T-cell (primary cell): ENCODE results near the gene GANC. TPM values are rescaled to one million over a fixed set of nuclear protein-coding genes. Genes with fewer than 3 reads are reported as not detected.

ENCODE experiments used
- ATAC-seq, 4 experiments: fragments of 200-7000 bp in 3 of 4; fragments of 150-1000 bp in 1 of 4; cut with Tn5 transposase; replicated peaks in 1 of 4; 1 replicate in 3 of 4; 2 replicates in 1 of 4; pipeline ENCODE4 v1.10.0; 2021; ENCODE audit warnings: moderate library complexity in 3 of 4, mild to moderate bottlenecking in 2 of 4, moderate number of reproducible peaks in 1 of 4
- CTCF ChIA-PET, 2 donors: fragments of 300-600 bp; sonication (Branson Sonifier 250); formaldehyde crosslinking; loops; one replicate each; lab custom pipeline; 2022; ENCODE audit warnings: antibody characterized with exemption in 2 of 2; lab: Charles Lee
- POLR2A ChIA-PET, 2 donors: fragments of 300-600 bp; sonication (Branson Sonifier 250); formaldehyde crosslinking; loops; one replicate each; lab custom pipeline; 2022; ENCODE audit warnings: antibody characterized with exemption in 2 of 2; lab: Charles Lee
- DNase-seq, 35 experiments: peaks; one replicate each; pipeline versions ENCODE4 v3.0.0 to v3.0.0-alpha.2; 2013 to 2023
- H3K27ac ChIP-seq: one replicate; pipeline ENCODE4 v1.5.1; 2013; ENCODE audit warnings: low read length
- H3K27me3 ChIP-seq, 2 experiments: replicated peaks in 1 of 2; 1 replicate in 1 of 2; 2 replicates in 1 of 2; pipeline versions ENCODE4 v1.6.1 to v1.7.0; 2013; ENCODE audit warnings: low read length in 1 of 2, mixed read lengths in 1 of 2; ENCODE audit not compliant: control insufficient read depth in 2 of 2, insufficient read depth in 2 of 2; ENCODE audit errors: extremely low read depth in 1 of 2
- H3K36me3 ChIP-seq, 2 donors: 1 replicate in 1 of 2; 2 replicates in 1 of 2; pipeline versions ENCODE4 v1.6.1 to v1.7.0; 2013; ENCODE audit warnings: low read length in 1 of 2; ENCODE audit not compliant: control insufficient read depth in 2 of 2, insufficient read depth in 1 of 2; ENCODE audit errors: extremely low read depth in 1 of 2
- H3K4me1 ChIP-seq, 2 experiments: 1 replicate in 1 of 2; 2 replicates in 1 of 2; pipeline versions ENCODE4 v1.6.1 to v1.7.0; 2013; ENCODE audit warnings: low read length in 2 of 2, mixed read lengths in 1 of 2; ENCODE audit not compliant: insufficient read depth in 2 of 2, control insufficient read depth in 1 of 2; ENCODE audit errors: extremely low read depth in 1 of 2
- H3K4me3 ChIP-seq, 2 donors: 1 replicate in 1 of 2; 2 replicates in 1 of 2; pipeline versions ENCODE4 v1.5.1 to v1.7.0; 2013; ENCODE audit warnings: mild to moderate bottlenecking in 2 of 2, low read length in 1 of 2, moderate library complexity in 1 of 2; ENCODE audit not compliant: control insufficient read depth in 1 of 2; ENCODE audit errors: extremely low read depth in 1 of 2
- H3K9me3 ChIP-seq: 2 replicates; pipeline ENCODE4 v1.7.0; 2013
- H3K27ac Mint-ChIP-seq, 2 donors: one replicate each; pipeline ENCODE4 v1.8.0; 2020 to 2021; ENCODE audit warnings: mild to moderate bottlenecking in 2 of 2, mixed read lengths in 2 of 2
- H3K27me3 Mint-ChIP-seq, 2 donors: one replicate each; pipeline ENCODE4 v1.8.0; 2021 to 2022; ENCODE audit warnings: mixed read lengths in 2 of 2
- H3K36me3 Mint-ChIP-seq: one replicate; pipeline ENCODE4 v1.8.0; 2021; ENCODE audit warnings: mixed read lengths
- H3K4me1 Mint-ChIP-seq, 3 donors: one replicate each; pipeline ENCODE4 v1.8.0; 2020 to 2022; ENCODE audit warnings: mixed read lengths in 3 of 3, mild to moderate bottlenecking in 1 of 3
- H3K4me3 Mint-ChIP-seq, 3 donors: one replicate each; pipeline ENCODE4 v1.8.0; 2020 to 2022; ENCODE audit warnings: mild to moderate bottlenecking in 3 of 3, mixed read lengths in 3 of 3, moderate library complexity in 3 of 3
- H3K9me3 Mint-ChIP-seq, 3 donors: one replicate each; pipeline ENCODE4 v1.8.0; 2020 to 2022; ENCODE audit warnings: mixed read lengths in 3 of 3
- WGBS: methylation state at CpG from one replicate; pipeline ENCODE4 v1.1.5; 2013; ENCODE audit warnings: missing lambda C conversion rate; ENCODE audit not compliant: insufficient coverage; 5-methylcytosine and 5-hydroxymethylcytosine counted together
- total RNA-seq, 35 experiments: library from RNA in 6 of 35; stranded (reverse) in 6 of 35; fragments of 120-200 nt in 1 of 35; gene quantifications; one replicate each; pipeline versions ENCODE4 v1.2.1 to v1.2.4 and lab custom pipeline; 2013 to 2026

GANC gene
- total RNA-seq, 5 donors from 2014 or later (not counting 1 experiment from before 2014, with no cell fraction given) = 32.7 to 51.2 (median 45.7) TPM

GRCh38 chr15:42353061-42353460 is 80.1 kb downstream of the GANC start:
- H3K4me3 Mint-ChIP-seq = no peak overlapping the region
- no peaks in the 10 kb centered on the region for H3K4me1 Mint-ChIP-seq
- Histone ChIP-seq H3K4me1 (no peaks in the 10 kb centered on the region), H3K9me3 (no peaks in the 10 kb centered on the region), H3K4me3 (no peak overlapping the region), H3K27ac (no peak overlapping the region), H3K36me3 (peaks cover 0 to 41% of the 10 kb centered on the region in 2 donors), H3K27me3 (no peaks in the 10 kb centered on the region)
- H3K27ac Mint-ChIP-seq = no peak overlapping the region
- CTCF ChIA-PET = interaction anchor here in 1 of 2 donors (0.6 kb wide), 1 partner anchor 576 kb away, joined by 3 read pairs; no protein-coding TSS in a partner anchor
- 97% methylated on average over 6 of the region's 6 CpGs for WGBS
- POLR2A ChIA-PET = no interaction called here
- no peaks in the 10 kb centered on the region for H3K9me3 Mint-ChIP-seq
- no peaks in the 10 kb centered on the region for H3K27me3 Mint-ChIP-seq
- peaks cover 53% of the 10 kb centered on the region for H3K36me3 Mint-ChIP-seq
- DNase-seq (no peak), ATAC-seq (no peak)

- peaks cover 0 to 36% of the 10 kb centered on the region in 2 donors for H3K36me3 ChIP-seq
- ChIA-PET POLR2A (interaction anchor here in 1 of 2 donors (0.6 kb wide), 2 partner anchors 69 to 122 kb away, joined by 4 to 5 read pairs; no protein-coding TSS in a partner anchor), CTCF (interaction anchor here in 1 of 2 donors (0.7 kb wide), 1 partner anchor 25 kb away, joined by 8 read pairs; no protein-coding TSS in a partner anchor)
- H3K27ac ChIP-seq = no peak overlapping the region
- peaks cover 49% of the 10 kb centered on the region for H3K36me3 Mint-ChIP-seq
- H3K27me3 ChIP-seq = no peaks in the 10 kb centered on the region
- no peak overlapping the region for H3K4me3 Mint-ChIP-seq
- WGBS = 100% methylated on average over 2 of the region's 2 CpGs
- H3K9me3 Mint-ChIP-seq = no peaks in the 10 kb centered on the region
- no peak overlapping the region for H3K4me3 ChIP-seq
- no peaks in the 10 kb centered on the region for H3K9me3 ChIP-seq
- ATAC-seq = no peak
- H3K27ac Mint-ChIP-seq = no peak overlapping the region
- no peaks in the 10 kb centered on the region for H3K4me1 ChIP-seq
- H3K27me3 Mint-ChIP-seq = no peaks in the 10 kb centered on the region
- no peak for DNase-seq
- no peaks in the 10 kb centered on the region for H3K4me1 Mint-ChIP-seq
Measured at GRCh38 chr15:42354824-42355223, 81.8 kb downstream of the GANC start.

- ChIA-PET CTCF (interaction anchor here in 1 of 2 donors (0.7 kb wide), 1 partner anchor 25 kb away, joined by 8 read pairs; no protein-coding TSS in a partner anchor), POLR2A (no interaction called here)
- Mint-ChIP-seq H3K9me3 (no peaks in the 10 kb centered on the region), H3K36me3 (peaks cover 46% of the 10 kb centered on the region), H3K27me3 (no peaks in the 10 kb centered on the region), H3K27ac (no peak overlapping the region), H3K4me3 (no peak overlapping the region), H3K4me1 (no peaks in the 10 kb centered on the region)
- Histone ChIP-seq H3K27ac (no peak overlapping the region), H3K4me3 (no peak overlapping the region), H3K4me1 (no peaks in the 10 kb centered on the region), H3K9me3 (no peaks in the 10 kb centered on the region), H3K36me3 (peaks cover 0 to 36% of the 10 kb centered on the region in 2 donors), H3K27me3 (no peaks in the 10 kb centered on the region)
- 87% methylated on average over 4 of the region's 6 CpGs for WGBS
- DNase-seq (no peak), ATAC-seq (no peak)
Measured at GRCh38 chr15:42355291-42355690, 82.3 kb downstream of the GANC start.

- Histone ChIP-seq H3K4me3 (no peak overlapping the region), H3K27me3 (no peaks in the 10 kb centered on the region), H3K27ac (no peak overlapping the region), H3K9me3 (no peaks in the 10 kb centered on the region), H3K36me3 (peaks cover 0 to 27% of the 10 kb centered on the region in 2 donors), H3K4me1 (no peaks in the 10 kb centered on the region)
- no peak overlapping the region for H3K27ac Mint-ChIP-seq
- H3K27me3 Mint-ChIP-seq = no peaks in the 10 kb centered on the region
- ChIA-PET POLR2A (no interaction called here), CTCF (no interaction called here)
- DNase-seq (no peak), ATAC-seq (no peak)
- no peaks in the 10 kb centered on the region for H3K9me3 Mint-ChIP-seq
- H3K4me1 Mint-ChIP-seq = no peaks in the 10 kb centered on the region
- no peak overlapping the region for H3K4me3 Mint-ChIP-seq
- 86% methylated on average over 2 of the region's 5 CpGs for WGBS
- H3K36me3 Mint-ChIP-seq = peaks cover 47% of the 10 kb centered on the region
Measured at GRCh38 chr15:42356851-42357250, 83.8 kb downstream of the GANC start.

- Histone ChIP-seq H3K4me3 (no peak overlapping the region), H3K4me1 (no peaks in the 10 kb centered on the region), H3K9me3 (no peaks in the 10 kb centered on the region), H3K27me3 (no peaks in the 10 kb centered on the region), H3K27ac (no peak overlapping the region), H3K36me3 (peaks cover 0 to 19% of the 10 kb centered on the region in 2 donors)
- Mint-ChIP-seq H3K4me1 (no peaks in the 10 kb centered on the region), H3K9me3 (no peaks in the 10 kb centered on the region), H3K36me3 (peaks cover 42% of the 10 kb centered on the region), H3K27me3 (no peaks in the 10 kb centered on the region), H3K27ac (no peak overlapping the region), H3K4me3 (no peak overlapping the region)
- CTCF ChIA-PET = no interaction called here
- DNase-seq (no peak), ATAC-seq (no peak)
- WGBS = no CpG with 5 or more reads among the region's 2 CpGs
- POLR2A ChIA-PET = no interaction called here
Measured at GRCh38 chr15:42358141-42358540, 85.1 kb downstream of the GANC start.

GRCh38 chr15:42359249-42359648 is 86.2 kb downstream of the GANC start, which contains the start of gene CAPN3:
Gene CAPN3 (plus strand): TSS chr15:42359501. CDS start chr15:42359806, 305 bp downstream.
- ATAC-seq (no peak), DNase-seq (no peak)
- H3K27ac ChIP-seq = no peak within 1 kb of the TSS
- H3K4me3 Mint-ChIP-seq = no peak within 1 kb of the TSS
- no peaks in the 10 kb centered on the region for H3K27me3 ChIP-seq
- no peaks in the 10 kb centered on the region for H3K27me3 Mint-ChIP-seq
- H3K9me3 ChIP-seq = no peaks in the 10 kb centered on the region
- peaks cover 0 to 11% of the 10 kb centered on the region in 2 donors for H3K36me3 ChIP-seq
- no peak within 1 kb of the TSS for H3K4me3 ChIP-seq
- CTCF ChIA-PET = no interaction called here
- peaks cover 34% of the 10 kb centered on the region for H3K36me3 Mint-ChIP-seq
- WGBS = 73% methylated on average over 1 of the region's 1 CpG
- H3K9me3 Mint-ChIP-seq = no peaks in the 10 kb centered on the region
- no peaks in the 10 kb centered on the region for H3K4me1 Mint-ChIP-seq
- POLR2A ChIA-PET = no interaction called here
- no peaks in the 10 kb centered on the region for H3K4me1 ChIP-seq
- H3K27ac Mint-ChIP-seq = no peak within 1 kb of the TSS
